Endodermal cell (in vitro differentiated cells): ENCODE data around the gene ZSCAN9. TPM values are rescaled to one million over a fixed set of nuclear protein-coding genes. Genes with fewer than 3 reads are reported as not detected.

Source experiments
- DNase-seq: peaks from one replicate; pipeline ENCODE4 v3.0.0-alpha.2; 2017
- H3K27ac ChIP-seq: 2 replicates; pipeline ENCODE4 v1.5.1; 2013; ENCODE audit warnings: mild to moderate bottlenecking, low read depth, low read length, moderate library complexity
- H3K27me3 ChIP-seq: 2 replicates; pipeline ENCODE4 v1.6.1; 2013; ENCODE audit warnings: mild to moderate bottlenecking, low read length, moderate library complexity; ENCODE audit not compliant: insufficient read depth, control insufficient read depth, poor library complexity, severe bottlenecking
- H3K36me3 ChIP-seq: 2 replicates; pipeline ENCODE4 v1.7.0; 2013; ENCODE audit warnings: mild to moderate bottlenecking, low read length, moderate library complexity; ENCODE audit not compliant: control insufficient read depth, insufficient read depth
- H3K4me1 ChIP-seq: one replicate; pipeline ENCODE4 v1.7.0; 2013; ENCODE audit warnings: low read length; ENCODE audit not compliant: control insufficient read depth, insufficient read depth
- H3K4me3 ChIP-seq: 2 replicates; pipeline ENCODE4 v1.5.1; 2013; ENCODE audit warnings: mild to moderate bottlenecking, low read length, moderate library complexity
- H3K9ac ChIP-seq: 2 replicates; pipeline ENCODE4 v1.6.1; 2013; ENCODE audit warnings: mild to moderate bottlenecking, low read length, moderate library complexity; ENCODE audit not compliant: poor library complexity, severe bottlenecking; ENCODE audit errors: extremely low read depth
- H3K9me3 ChIP-seq: 2 replicates; pipeline ENCODE4 v1.6.1; 2013; ENCODE audit warnings: mild to moderate bottlenecking, low read length, moderate library complexity; ENCODE audit not compliant: control insufficient read depth
- H3K27ac Mint-ChIP-seq: 2 replicates; pipeline ENCODE4 v1.8.0; 2020; ENCODE audit warnings: mixed read lengths
- H3K27me3 Mint-ChIP-seq: 2 replicates; pipeline ENCODE4 v1.8.0; 2021; ENCODE audit warnings: mild to moderate bottlenecking, mixed read lengths; ENCODE audit not compliant: insufficient read depth
- H3K36me3 Mint-ChIP-seq: 2 replicates; pipeline ENCODE4 v1.8.0; 2020; ENCODE audit warnings: low read depth, mixed read lengths
- H3K4me1 Mint-ChIP-seq: 2 replicates; pipeline ENCODE4 v1.8.0; 2020; ENCODE audit warnings: mixed read lengths
- H3K4me3 Mint-ChIP-seq: 2 replicates; pipeline ENCODE4 v1.8.0; 2020; ENCODE audit warnings: mild to moderate bottlenecking, moderate library complexity, mixed read lengths
- H3K9me3 Mint-ChIP-seq: 2 replicates; pipeline ENCODE4 v1.8.0; 2020; ENCODE audit warnings: mild to moderate bottlenecking, mixed read lengths
- CTCF ChIP-seq: fragments of 200-600 bp; sonication (generic); conservative IDR thresholded peaks from 2 replicates; pipeline ENCODE4 v1.5.0; 2021; ENCODE audit warnings: antibody characterized with exemption, mild to moderate bottlenecking
- WGBS, 2 experiments: methylation state at CpG; one replicate each; pipeline versions ENCODE4 v1.1.5 to v1.1.7; 2013; ENCODE audit warnings: missing lambda C conversion rate in 2 of 2, mixed read lengths in 1 of 2; ENCODE audit not compliant: insufficient coverage in 1 of 2, insufficient read length in 1 of 2; 5-methylcytosine and 5-hydroxymethylcytosine counted together
- total RNA-seq, 2 donors: library from RNA; stranded (reverse); fragmentation: NEBNext Ultra II Directional in 1 of 2; extraction: Animal tissue kit (Norgen Biotek cat#: 25700) in 1 of 2; gene quantifications; 2 replicates in 1 of 2; 3 replicates in 1 of 2; pipeline ENCODE4 v1.2.1, GENCODE V29; 2021

Gene ZSCAN9
- total RNA-seq, 2 donors from 2014 or later, result 23.1 to 32.1 TPM

GRCh38 chr6:28207510-28208110 lies 17.5 kb upstream of the ZSCAN9 start:
- Histone ChIP-seq H3K4me1 (no peaks in the 10 kb centered on the region), H3K9ac (peak overlapping the region; percentile 68), H3K36me3 (no peaks in the 10 kb centered on the region), H3K27ac (no peak overlapping the region), H3K4me3 (peak overlapping the region; percentile 90), H3K9me3 (no peaks in the 10 kb centered on the region), H3K27me3 (peaks cover 95% of the 10 kb centered on the region)
- 0 to 1% methylated on average over 11 to 35 of the region's 35 CpGs for WGBS, 2 experiments
- peak overlapping the region; percentile 78 for H3K27ac Mint-ChIP-seq
- H3K4me1 Mint-ChIP-seq, result peaks cover 11% of the 10 kb centered on the region
- H3K36me3 Mint-ChIP-seq, result no peaks in the 10 kb centered on the region
- H3K9me3 Mint-ChIP-seq, result no peaks in the 10 kb centered on the region
- TF ChIP-seq CTCF, result no peak
- H3K4me3 Mint-ChIP-seq, result peak overlapping the region; percentile 67
- H3K27me3 Mint-ChIP-seq, result peaks cover 89% of the 10 kb centered on the region
- peak; percentile 88 for DNase-seq

GRCh38 chr6:28208111-28208659 lies 16.9 kb upstream of the ZSCAN9 start:
- 1 to 4% methylated on average over 5 to 23 of the region's 23 CpGs for WGBS, 2 experiments
- Histone ChIP-seq H3K27ac (no peak overlapping the region), H3K27me3 (peaks cover 92% of the 10 kb centered on the region), H3K36me3 (no peaks in the 10 kb centered on the region), H3K4me3 (peak overlapping the region; percentile 90), H3K9me3 (no peaks in the 10 kb centered on the region), H3K4me1 (no peaks in the 10 kb centered on the region), H3K9ac (peak overlapping the region; percentile 68)
- DNase-seq, result peak; percentile 75
- Mint-ChIP-seq H3K36me3 (no peaks in the 10 kb centered on the region), H3K27ac (peak overlapping the region; percentile 78), H3K4me3 (peak overlapping the region; percentile 67), H3K27me3 (peaks cover 88% of the 10 kb centered on the region), H3K9me3 (no peaks in the 10 kb centered on the region), H3K4me1 (peaks cover 11% of the 10 kb centered on the region)
- no peak for TF ChIP-seq CTCF

- Mint-ChIP-seq H3K4me3 (no peak overlapping the region), H3K4me1 (peaks cover 11% of the 10 kb centered on the region), H3K36me3 (no peaks in the 10 kb centered on the region), H3K27me3 (peaks cover 76% of the 10 kb centered on the region), H3K9me3 (no peaks in the 10 kb centered on the region), H3K27ac (no peak overlapping the region)
- H3K4me3 ChIP-seq, result no peak overlapping the region
- no peak overlapping the region for H3K27ac ChIP-seq
- no peaks in the 10 kb centered on the region for H3K9me3 ChIP-seq
- no peak for TF ChIP-seq CTCF
- H3K36me3 ChIP-seq, result no peaks in the 10 kb centered on the region
- 75 to 80% methylated on average over 4 to 7 of the region's 7 CpGs for WGBS, 2 experiments
- DNase-seq, result no peak
- H3K27me3 ChIP-seq, result peaks cover 76% of the 10 kb centered on the region
- no peak overlapping the region for H3K9ac ChIP-seq
- no peaks in the 10 kb centered on the region for H3K4me1 ChIP-seq
Observed at GRCh38 chr6:28209753-28210535, 15.1 kb upstream of the ZSCAN9 start.
